Measurements from ENCODE around the gene EIF3B. TPM values are rescaled to one million over a fixed set of nuclear protein-coding genes. Genes with fewer than 3 reads are reported as not detected.

EIF3B gene
- total and polyA plus RNA-seq, 7 donors: 37.9 to 125 (median 96.9) TPM

GRCh38 chr7:2350055-2350454 is 4.6 kb upstream of the EIF3B start:
- Histone ChIP-seq H3K4me1 (peaks cover 0 to 12% (median 9%) of the 10 kb centered on the region in 4 donors), H3K9me3 (no peaks in the 10 kb centered on the region), H3K27me3 (no peaks in the 10 kb centered on the region), H3K27ac (no peak overlapping the region), H3K36me3 (no peaks in the 10 kb centered on the region), H3K4me3 (no peak overlapping the region)
- DNase-seq: no peak
- intact Hi-C loops (cut with DNase I): loop anchor here (5.0 to 10.0 kb wide), 3 partner anchors 207 to 778 kb away; partner anchors contain the start of genes BRAT1, IQCE and PSMG3
- WGBS, 2 donors: 92 to 94% methylated on average over 9 of the region's 9 CpGs
- TF ChIP-seq POLR2A (IDR thresholded peaks at IDR 0.05): no peak
- no peak for TF ChIP-seq EP300 (IDR thresholded peaks at IDR 0.05)

GRCh38 chr7:2350861-2351260 is 3.8 kb upstream of the EIF3B start:
- Histone ChIP-seq H3K36me3 (no peaks in the 10 kb centered on the region), H3K4me1 (peaks cover 0 to 17% (median 16%) of the 10 kb centered on the region in 4 donors), H3K27me3 (no peaks in the 10 kb centered on the region), H3K27ac (no peak overlapping the region), H3K4me3 (no peak overlapping the region), H3K9me3 (no peaks in the 10 kb centered on the region)
- 93 to 96% methylated on average over 12 of the region's 12 CpGs for WGBS, 2 donors
- intact Hi-C loops (cut with DNase I): loop anchor here (5.0 to 10.0 kb wide), 3 partner anchors 206 to 779 kb away; partner anchors contain the start of genes BRAT1, IQCE and PSMG3
- no peak for TF ChIP-seq EP300 (IDR thresholded peaks at IDR 0.05)
- no peak for TF ChIP-seq POLR2AphosphoS5 (IDR thresholded peaks at IDR 0.05)
- no peak for TF ChIP-seq CTCF (IDR thresholded peaks at IDR 0.05)
- no peak for TF ChIP-seq POLR2A (IDR thresholded peaks at IDR 0.05)
- DNase-seq: no peak

GRCh38 chr7:2353113-2353935 is 1.3 kb upstream of the EIF3B start:
- no peak for DNase-seq
- Histone ChIP-seq H3K27ac (peak overlapping the region; percentile 92 to 99 (median 98)), H3K4me3 (peak overlapping the region; percentile 88 to 100 (median 98)), H3K9me3 (no peaks in the 10 kb centered on the region), H3K36me3 (peaks cover 0 to 9% (median 0%) of the 10 kb centered on the region in 4 donors), H3K4me1 (peaks cover 0 to 41% (median 37%) of the 10 kb centered on the region in 4 donors), H3K27me3 (no peaks in the 10 kb centered on the region)
- WGBS, 2 donors: 55 to 61% methylated on average over 22 of the region's 22 CpGs
- TF ChIP-seq POLR2A (IDR thresholded peaks at IDR 0.05) (no peak), EP300 (IDR thresholded peaks at IDR 0.05) (no peak), CTCF (IDR thresholded peaks at IDR 0.05) (no peak), POLR2AphosphoS5 (IDR thresholded peaks at IDR 0.05) (no peak)
- intact Hi-C loops (cut with DNase I): loop anchor here (5.0 to 10.0 kb wide), 3 partner anchors 204 to 781 kb away; partner anchors contain the start of genes BRAT1, IQCE and PSMG3

GRCh38 chr7:2353936-2354185 is 766 bp upstream of the EIF3B start:
- intact Hi-C loops (cut with DNase I): loop anchor here (2.0 to 10.0 kb wide), 5 partner anchors 49 to 782 kb away; partner anchors contain the start of genes BRAT1, CHST12, IQCE and MAD1L1
- 0% methylated on average over 26 of the region's 26 CpGs for WGBS, 2 donors
- DNase-seq: peak; percentile 94
- TF ChIP-seq CTCF (IDR thresholded peaks at IDR 0.05) (no peak), EP300 (IDR thresholded peaks at IDR 0.05) (no peak), POLR2AphosphoS5 (IDR thresholded peaks at IDR 0.05) (peak in 3 of 4 donors; percentile 18 to 63 (median 30)), POLR2A (IDR thresholded peaks at IDR 0.05) (peak in 1 of 2 donors; percentile 27)
- no peaks in the 10 kb centered on the region for H3K27me3 ChIP-seq
- peaks cover 0 to 46% (median 42%) of the 10 kb centered on the region in 4 donors for H3K4me1 ChIP-seq
- H3K4me3 ChIP-seq: peak overlapping the region; percentile 88 to 100 (median 98)
- H3K36me3 ChIP-seq: peaks cover 0 to 9% (median 0%) of the 10 kb centered on the region in 4 donors
- H3K27ac ChIP-seq: peak overlapping the region; percentile 92 to 99 (median 98)
- H3K9me3 ChIP-seq: no peaks in the 10 kb centered on the region
